ENCODE measurements around the gene AANAT.

Gene AANAT

DNA sequence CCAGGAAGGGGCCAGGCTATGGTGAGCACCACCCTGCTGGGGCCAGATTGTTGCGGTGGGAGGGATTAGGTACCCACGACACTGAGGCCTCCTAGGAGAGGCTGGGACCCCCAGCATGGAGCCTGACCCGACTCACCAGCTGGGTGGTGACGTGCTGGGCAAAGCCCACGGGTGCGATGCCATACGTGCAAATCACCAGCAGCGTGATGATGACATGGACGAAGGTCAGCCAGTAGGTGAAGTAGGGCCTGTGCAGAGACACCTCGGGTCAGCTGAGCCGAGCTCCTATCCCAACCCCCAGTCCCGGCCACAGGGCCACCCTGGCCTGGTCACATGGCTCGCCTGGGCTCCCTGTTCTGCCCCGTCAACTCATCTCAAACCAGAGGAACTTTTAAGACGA is 7.5 kb downstream of the AANAT start:
- peaks cover 39% of the 10 kb centered on the region for H3K36me3 ChIP-seq (ENCODE audit: control insufficient read depth, insufficient read depth, low read length)

GRCh38 chr17:76475302-76475701 is 7.9 kb downstream of the AANAT start:
- Histone ChIP-seq H3K27me3 (replicated peaks; ENCODE audit: control insufficient read depth, insufficient read depth, low read length, poor library complexity, severe bottlenecking) (no peaks in the 10 kb centered on the region), H3K36me3 (ENCODE audit: control insufficient read depth, insufficient read depth, low read length) (peaks cover 39% of the 10 kb centered on the region), H3K9me3 (ENCODE audit: control insufficient read depth, low read length) (no peaks in the 10 kb centered on the region), H3K4me1 (ENCODE audit: control insufficient read depth, insufficient read depth, low read length, poor library complexity, severe bottlenecking) (no peaks in the 10 kb centered on the region), H3K27ac (ENCODE audit: insufficient read depth, low read length, poor library complexity, severe bottlenecking) (no peak overlapping the region), H3K4me3 (ENCODE audit: insufficient read depth, low read depth, low read length, poor library complexity, severe bottlenecking) (no peak overlapping the region)
- DNase-seq = no peak

More for the DNA sequence above, 7.5 kb downstream of the AANAT start:
- DNase-seq = no peak
- Histone ChIP-seq H3K27ac (ENCODE audit: insufficient read depth, low read length, poor library complexity, severe bottlenecking) (no peak overlapping the region), H3K4me1 (ENCODE audit: control insufficient read depth, insufficient read depth, low read length, poor library complexity, severe bottlenecking) (no peaks in the 10 kb centered on the region), H3K27me3 (replicated peaks; ENCODE audit: control insufficient read depth, insufficient read depth, low read length, poor library complexity, severe bottlenecking) (no peaks in the 10 kb centered on the region), H3K9me3 (ENCODE audit: control insufficient read depth, low read length) (no peaks in the 10 kb centered on the region), H3K4me3 (ENCODE audit: insufficient read depth, low read depth, low read length, poor library complexity, severe bottlenecking) (no peak overlapping the region)

- DNase-seq = no peak
These were observed 9.3 kb downstream of the AANAT start for GRCh38 chr17:76476736-76477135.

DNA sequence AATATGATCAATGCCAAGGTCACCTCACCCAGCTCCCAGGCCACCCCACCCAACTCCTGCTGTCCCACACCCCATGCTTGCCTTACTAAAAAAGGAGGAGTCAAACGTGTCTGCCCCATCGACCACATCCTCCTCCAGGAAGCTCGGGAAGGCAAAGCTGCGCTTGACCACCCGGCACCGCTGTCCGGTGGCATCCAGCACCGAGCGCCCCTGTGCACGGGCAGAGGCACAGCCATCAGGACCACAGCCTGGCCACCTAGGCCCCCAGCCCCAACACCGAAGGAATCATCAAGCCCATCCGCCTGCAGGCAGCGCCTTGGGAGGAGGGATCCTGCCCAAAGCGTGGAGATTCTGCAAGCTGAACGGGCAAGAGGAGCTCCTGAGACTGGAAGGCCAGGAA is 10.2 kb downstream of the AANAT start:
- DNase-seq = no peak
- Histone ChIP-seq H3K4me1 (ENCODE audit: control insufficient read depth, insufficient read depth, low read length, poor library complexity, severe bottlenecking) (no peaks in the 10 kb centered on the region), H3K36me3 (ENCODE audit: control insufficient read depth, insufficient read depth, low read length) (peaks cover 27% of the 10 kb centered on the region), H3K27me3 (replicated peaks; ENCODE audit: control insufficient read depth, insufficient read depth, low read length, poor library complexity, severe bottlenecking) (no peaks in the 10 kb centered on the region), H3K9me3 (ENCODE audit: control insufficient read depth, low read length) (no peaks in the 10 kb centered on the region), H3K4me3 (ENCODE audit: insufficient read depth, low read depth, low read length, poor library complexity, severe bottlenecking) (no peak overlapping the region), H3K27ac (ENCODE audit: insufficient read depth, low read length, poor library complexity, severe bottlenecking) (no peak overlapping the region)

More at GRCh38 chr17:76476736-76477135, 9.3 kb downstream of the AANAT start:
- peaks cover 33% of the 10 kb centered on the region for H3K36me3 ChIP-seq (ENCODE audit: control insufficient read depth, insufficient read depth, low read length)
- no peaks in the 10 kb centered on the region for H3K4me1 ChIP-seq (ENCODE audit: control insufficient read depth, insufficient read depth, low read length, poor library complexity, severe bottlenecking)
- no peak overlapping the region for H3K4me3 ChIP-seq (ENCODE audit: insufficient read depth, low read depth, low read length, poor library complexity, severe bottlenecking)
- no peaks in the 10 kb centered on the region for H3K9me3 ChIP-seq (ENCODE audit: control insufficient read depth, low read length)
- no peak overlapping the region for H3K27ac ChIP-seq (ENCODE audit: insufficient read depth, low read length, poor library complexity, severe bottlenecking)
- H3K27me3 ChIP-seq (replicated peaks; ENCODE audit: control insufficient read depth, insufficient read depth, low read length, poor library complexity, severe bottlenecking) = no peaks in the 10 kb centered on the region

- Histone ChIP-seq H3K4me1 (ENCODE audit: control insufficient read depth, insufficient read depth, low read length, poor library complexity, severe bottlenecking) (no peaks in the 10 kb centered on the region), H3K4me3 (ENCODE audit: insufficient read depth, low read depth, low read length, poor library complexity, severe bottlenecking) (no peak overlapping the region), H3K36me3 (ENCODE audit: control insufficient read depth, insufficient read depth, low read length) (peaks cover 22% of the 10 kb centered on the region), H3K27me3 (replicated peaks; ENCODE audit: control insufficient read depth, insufficient read depth, low read length, poor library complexity, severe bottlenecking) (no peaks in the 10 kb centered on the region), H3K9me3 (ENCODE audit: control insufficient read depth, low read length) (no peaks in the 10 kb centered on the region), H3K27ac (ENCODE audit: insufficient read depth, low read length, poor library complexity, severe bottlenecking) (no peak overlapping the region)
- DNase-seq = no peak
These were observed 10.7 kb downstream of the AANAT start for GRCh38 chr17:76478097-76478496.

DNA sequence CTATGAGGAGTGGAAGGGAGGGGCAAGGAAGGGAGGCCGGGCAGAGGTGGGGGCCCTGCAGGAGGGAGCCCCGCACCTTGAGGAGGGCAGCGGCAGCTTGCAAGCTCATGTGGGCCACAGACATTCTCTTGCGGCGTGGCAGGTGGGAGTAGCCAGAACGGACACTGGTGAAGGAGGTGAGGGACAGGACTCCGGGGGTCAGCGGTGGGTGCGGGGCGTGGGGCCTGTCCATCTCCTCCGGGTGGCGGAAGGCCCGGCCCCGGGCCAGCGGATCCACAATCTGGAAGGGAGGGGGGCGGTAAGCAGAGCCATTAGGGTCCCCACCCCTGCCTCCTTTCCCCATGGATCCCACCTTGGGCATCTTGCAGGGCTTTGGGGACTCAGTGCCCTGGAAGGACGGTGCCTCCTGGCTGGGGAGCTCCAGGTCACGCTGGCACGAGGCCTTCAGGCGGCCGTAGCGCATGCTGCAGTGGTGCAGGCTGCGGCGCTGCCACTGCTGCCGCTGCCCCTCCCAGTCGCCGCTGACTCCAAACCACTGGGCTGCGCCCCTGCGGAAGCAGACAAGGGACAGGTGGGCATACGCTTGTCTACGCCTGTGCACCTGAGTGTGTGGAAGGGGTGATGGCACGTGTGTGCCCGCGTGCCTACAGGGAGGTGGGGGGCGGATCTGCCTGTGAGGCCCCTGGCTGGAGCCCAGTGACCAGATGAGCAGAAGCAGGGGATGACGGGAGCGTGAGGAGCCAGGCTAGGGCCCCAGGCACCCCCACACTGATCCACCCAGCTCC is 11.5 kb downstream of the AANAT start:
- no peaks in the 10 kb centered on the region for H3K9me3 ChIP-seq (ENCODE audit: control insufficient read depth, low read length)
- H3K4me1 ChIP-seq (ENCODE audit: control insufficient read depth, insufficient read depth, low read length, poor library complexity, severe bottlenecking) = no peaks in the 10 kb centered on the region
- no peak overlapping the region for H3K27ac ChIP-seq (ENCODE audit: insufficient read depth, low read length, poor library complexity, severe bottlenecking)
- no peak overlapping the region for H3K4me3 ChIP-seq (ENCODE audit: insufficient read depth, low read depth, low read length, poor library complexity, severe bottlenecking)
- no peaks in the 10 kb centered on the region for H3K27me3 ChIP-seq (replicated peaks; ENCODE audit: control insufficient read depth, insufficient read depth, low read length, poor library complexity, severe bottlenecking)
- peaks cover 15% of the 10 kb centered on the region for H3K36me3 ChIP-seq (ENCODE audit: control insufficient read depth, insufficient read depth, low read length)
- no peak for DNase-seq

DNA sequence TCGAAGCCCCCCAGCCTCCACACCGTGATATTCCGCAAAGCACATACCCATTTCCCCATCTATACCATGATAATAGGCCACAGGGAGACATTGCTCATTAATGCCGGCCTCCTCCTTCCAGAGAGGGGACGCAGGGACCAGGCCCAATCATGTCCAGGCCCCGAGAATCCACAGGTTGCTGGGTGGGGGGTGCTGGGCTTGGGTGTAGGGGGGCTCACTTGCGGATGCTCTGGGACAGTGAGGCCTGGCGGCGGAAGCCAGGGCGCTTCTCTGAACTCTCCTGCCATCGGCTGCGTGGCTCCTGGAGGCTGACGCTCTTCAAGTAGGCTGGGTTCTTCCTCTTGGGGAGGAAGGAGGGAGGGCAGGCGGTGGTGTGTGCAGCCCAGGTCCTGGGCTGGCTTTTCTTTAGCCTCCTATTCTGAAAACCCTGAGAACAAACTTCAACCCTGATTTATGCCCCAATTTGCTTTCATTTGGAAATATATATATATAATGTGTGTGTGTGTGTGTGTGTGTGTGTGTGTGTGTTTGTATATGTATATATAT is 12.2 kb downstream of the AANAT start:
- Histone ChIP-seq H3K36me3 (ENCODE audit: control insufficient read depth, insufficient read depth, low read length) (peaks cover 9% of the 10 kb centered on the region), H3K4me1 (ENCODE audit: control insufficient read depth, insufficient read depth, low read length, poor library complexity, severe bottlenecking) (no peaks in the 10 kb centered on the region), H3K4me3 (ENCODE audit: insufficient read depth, low read depth, low read length, poor library complexity, severe bottlenecking) (no peak overlapping the region), H3K27ac (ENCODE audit: insufficient read depth, low read length, poor library complexity, severe bottlenecking) (no peak overlapping the region), H3K27me3 (replicated peaks; ENCODE audit: control insufficient read depth, insufficient read depth, low read length, poor library complexity, severe bottlenecking) (no peaks in the 10 kb centered on the region), H3K9me3 (ENCODE audit: control insufficient read depth, low read length) (no peaks in the 10 kb centered on the region)
- DNase-seq = no peak

- no peak overlapping the region for H3K4me3 ChIP-seq (ENCODE audit: insufficient read depth, low read depth, low read length, poor library complexity, severe bottlenecking)
- no peaks in the 10 kb centered on the region for H3K4me1 ChIP-seq (ENCODE audit: control insufficient read depth, insufficient read depth, low read length, poor library complexity, severe bottlenecking)
- no peaks in the 10 kb centered on the region for H3K27me3 ChIP-seq (replicated peaks; ENCODE audit: control insufficient read depth, insufficient read depth, low read length, poor library complexity, severe bottlenecking)
- no peaks in the 10 kb centered on the region for H3K9me3 ChIP-seq (ENCODE audit: control insufficient read depth, low read length)
- no peak for DNase-seq
- H3K27ac ChIP-seq (ENCODE audit: insufficient read depth, low read length, poor library complexity, severe bottlenecking) = no peak overlapping the region
- peaks cover 5% of the 10 kb centered on the region for H3K36me3 ChIP-seq (ENCODE audit: control insufficient read depth, insufficient read depth, low read length)
These were observed 13.2 kb downstream of the AANAT start for GRCh38 chr17:76480632-76481031.

DNA sequence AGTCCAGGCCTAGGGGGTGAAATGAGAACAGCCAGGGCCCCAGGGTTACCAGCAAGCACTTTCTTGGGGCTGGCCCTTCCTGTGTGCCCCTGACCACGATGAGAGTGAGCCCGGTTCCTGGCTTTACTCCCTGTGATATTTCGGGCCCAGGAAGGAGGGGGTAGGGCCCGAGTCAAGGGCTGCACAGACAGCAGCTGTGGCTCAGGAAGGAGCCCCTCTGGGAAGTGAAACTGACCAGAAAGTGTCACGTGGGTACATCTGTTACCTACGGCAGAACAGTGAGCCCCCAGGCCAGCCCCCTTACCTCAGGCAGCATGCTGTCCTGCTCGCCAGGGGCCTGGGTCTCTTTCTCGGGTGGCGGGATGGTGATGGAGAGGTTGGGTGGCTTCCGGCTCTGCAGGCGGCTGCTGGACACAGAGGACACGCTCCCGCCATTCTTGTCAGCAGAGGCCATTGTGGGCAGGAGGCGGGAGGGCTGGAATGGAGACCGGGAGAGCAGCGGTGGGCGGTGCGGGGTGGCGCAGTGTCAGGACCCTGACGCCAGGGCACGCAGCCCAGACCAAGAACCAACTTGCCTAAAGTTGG is 13.8 kb downstream of the AANAT start:
- no peaks in the 10 kb centered on the region for H3K27me3 ChIP-seq (replicated peaks; ENCODE audit: control insufficient read depth, insufficient read depth, low read length, poor library complexity, severe bottlenecking)
- H3K36me3 ChIP-seq (ENCODE audit: control insufficient read depth, insufficient read depth, low read length) = peaks cover 5% of the 10 kb centered on the region
- no peaks in the 10 kb centered on the region for H3K4me1 ChIP-seq (ENCODE audit: control insufficient read depth, insufficient read depth, low read length, poor library complexity, severe bottlenecking)
- H3K27ac ChIP-seq (ENCODE audit: insufficient read depth, low read length, poor library complexity, severe bottlenecking) = no peak overlapping the region
- no peak overlapping the region for H3K4me3 ChIP-seq (ENCODE audit: insufficient read depth, low read depth, low read length, poor library complexity, severe bottlenecking)
- DNase-seq = no peak
- no peaks in the 10 kb centered on the region for H3K9me3 ChIP-seq (ENCODE audit: control insufficient read depth, low read length)

DNA sequence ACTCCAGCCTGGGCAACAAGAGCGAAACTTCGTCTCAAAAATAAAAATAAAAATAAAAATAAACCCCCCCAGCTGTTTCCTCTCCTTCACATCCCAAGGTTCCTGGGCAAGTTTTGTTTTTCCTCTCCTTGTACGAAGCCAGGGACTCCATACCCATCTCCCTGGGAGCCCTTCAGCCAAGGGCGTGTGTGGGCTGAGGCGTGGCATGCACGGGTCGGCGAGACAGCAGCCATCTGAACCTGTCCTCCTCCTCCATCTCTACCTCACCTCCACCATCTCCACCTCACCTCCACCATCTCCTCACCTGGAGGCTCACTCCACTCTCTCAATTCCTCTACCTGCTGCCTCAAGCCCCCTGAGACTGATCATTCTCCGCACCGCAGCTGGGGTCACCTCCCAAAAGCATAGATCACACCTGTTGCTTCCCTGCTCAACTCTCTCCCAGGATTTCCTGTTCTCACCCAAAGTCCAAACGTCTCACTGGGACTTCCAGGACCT is 16.9 kb downstream of the AANAT start:
- H3K4me1 ChIP-seq (ENCODE audit: control insufficient read depth, insufficient read depth, low read length, poor library complexity, severe bottlenecking) = no peaks in the 10 kb centered on the region
- H3K9me3 ChIP-seq (ENCODE audit: control insufficient read depth, low read length) = no peaks in the 10 kb centered on the region
- no peaks in the 10 kb centered on the region for H3K27me3 ChIP-seq (replicated peaks; ENCODE audit: control insufficient read depth, insufficient read depth, low read length, poor library complexity, severe bottlenecking)
- H3K27ac ChIP-seq (ENCODE audit: insufficient read depth, low read length, poor library complexity, severe bottlenecking) = no peak overlapping the region
- peaks cover 4% of the 10 kb centered on the region for H3K36me3 ChIP-seq (ENCODE audit: control insufficient read depth, insufficient read depth, low read length)
- DNase-seq = no peak
- H3K4me3 ChIP-seq (ENCODE audit: insufficient read depth, low read depth, low read length, poor library complexity, severe bottlenecking) = no peak overlapping the region

All from effector memory CD4-positive, alpha-beta T cell (primary cell).